ENCODE results near the gene NELL2.

The NELL2 gene

DNA sequence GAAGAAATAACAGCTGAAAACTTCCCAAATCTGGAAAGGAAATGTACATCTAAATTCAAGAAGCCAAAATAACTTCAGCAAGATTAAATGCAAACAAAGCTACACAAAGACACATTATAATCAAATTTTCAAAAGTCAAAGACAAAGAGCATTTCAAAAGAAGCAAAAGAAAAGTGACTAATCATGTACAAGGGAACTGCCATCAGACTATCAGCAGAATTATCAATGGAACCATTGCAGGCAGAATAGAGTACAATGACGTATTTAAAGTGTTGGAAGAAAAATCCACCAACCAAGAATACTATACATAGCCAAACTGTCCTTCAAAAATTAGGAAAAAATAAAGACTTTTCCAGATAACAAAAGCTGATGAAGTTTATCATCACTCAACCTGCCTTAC is 147.5 kb downstream of the NELL2 start:
- no peaks in the 10 kb centered on the region for H3K27me3 ChIP-seq (replicated peaks; ENCODE audit: control insufficient read depth, insufficient read depth, low read length)
- H3K4me3 ChIP-seq (replicated peaks; ENCODE audit: low read depth, low read length) = no peak overlapping the region
- DNase-seq (ENCODE audit: extremely low read depth, insufficient read length) = no peak
- no peaks in the 10 kb centered on the region for H3K36me3 ChIP-seq (ENCODE audit: control insufficient read depth, insufficient read depth, low read length)
- TF ChIP-seq, protein P1, sequence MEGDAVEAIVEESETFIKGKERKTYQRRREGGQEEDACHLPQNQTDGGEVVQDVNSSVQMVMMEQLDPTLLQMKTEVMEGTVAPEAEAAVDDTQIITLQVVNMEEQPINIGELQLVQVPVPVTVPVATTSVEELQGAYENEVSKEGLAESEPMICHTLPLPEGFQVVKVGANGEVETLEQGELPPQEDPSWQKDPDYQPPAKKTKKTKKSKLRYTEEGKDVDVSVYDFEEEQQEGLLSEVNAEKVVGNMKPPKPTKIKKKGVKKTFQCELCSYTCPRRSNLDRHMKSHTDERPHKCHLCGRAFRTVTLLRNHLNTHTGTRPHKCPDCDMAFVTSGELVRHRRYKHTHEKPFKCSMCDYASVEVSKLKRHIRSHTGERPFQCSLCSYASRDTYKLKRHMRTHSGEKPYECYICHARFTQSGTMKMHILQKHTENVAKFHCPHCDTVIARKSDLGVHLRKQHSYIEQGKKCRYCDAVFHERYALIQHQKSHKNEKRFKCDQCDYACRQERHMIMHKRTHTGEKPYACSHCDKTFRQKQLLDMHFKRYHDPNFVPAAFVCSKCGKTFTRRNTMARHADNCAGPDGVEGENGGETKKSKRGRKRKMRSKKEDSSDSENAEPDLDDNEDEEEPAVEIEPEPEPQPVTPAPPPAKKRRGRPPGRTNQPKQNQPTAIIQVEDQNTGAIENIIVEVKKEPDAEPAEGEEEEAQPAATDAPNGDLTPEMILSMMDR (IDR thresholded peaks at IDR 0.05; ENCODE audit: insufficient read depth, low read length, poor library complexity, severe bottlenecking) = no peak

DNA sequence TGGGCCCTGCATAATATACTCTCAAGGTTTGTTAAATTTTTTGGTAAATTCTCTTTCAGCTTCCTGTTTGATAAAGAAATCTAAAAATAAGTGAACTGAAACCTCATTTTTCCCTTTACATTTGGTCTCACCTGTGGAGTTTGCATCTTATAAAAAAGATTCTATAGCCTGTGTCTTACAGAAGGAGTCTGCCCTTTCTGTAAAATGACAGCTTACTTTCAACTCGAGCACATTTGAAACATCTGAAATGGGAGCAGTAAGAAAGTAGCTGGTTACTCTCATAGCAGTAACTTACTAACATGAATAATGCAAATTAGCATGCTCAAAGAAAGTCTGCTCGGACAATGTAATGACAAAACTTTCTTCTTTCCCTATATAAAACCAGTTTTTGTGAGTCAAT is 155.8 kb downstream of the NELL2 start:
- Histone ChIP-seq H3K4me3 (replicated peaks; ENCODE audit: low read depth, low read length) (no peak overlapping the region), H3K36me3 (ENCODE audit: control insufficient read depth, insufficient read depth, low read length) (no peaks in the 10 kb centered on the region), H3K27me3 (replicated peaks; ENCODE audit: control insufficient read depth, insufficient read depth, low read length) (no peaks in the 10 kb centered on the region)
- DNase-seq (ENCODE audit: extremely low read depth, insufficient read length) = no peak
- TF ChIP-seq, protein P1 (IDR thresholded peaks at IDR 0.05; ENCODE audit: insufficient read depth, low read length, poor library complexity, severe bottlenecking) = no peak

DNA sequence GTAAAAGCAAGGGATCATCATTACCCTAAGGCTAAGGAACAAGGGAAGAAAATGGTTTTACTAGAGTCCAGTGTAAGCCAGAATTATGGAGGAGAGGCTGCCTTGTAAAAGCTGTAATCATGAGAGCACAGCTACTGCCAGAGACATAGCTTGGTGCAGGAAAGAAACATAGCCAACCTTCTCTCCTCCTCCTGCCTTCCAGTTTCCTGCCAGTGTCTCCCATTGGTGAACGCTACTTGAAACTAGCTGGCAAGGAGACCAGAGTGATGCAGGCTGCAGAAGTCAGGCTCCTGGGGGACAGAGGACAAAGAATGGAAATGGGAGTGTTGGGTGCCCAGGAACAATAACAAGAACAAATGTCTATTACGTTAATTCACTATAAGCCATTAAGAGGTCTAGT is 158.5 kb downstream of the NELL2 start:
- TF ChIP-seq, protein P1 (IDR thresholded peaks at IDR 0.05; ENCODE audit: insufficient read depth, low read length, poor library complexity, severe bottlenecking) = no peak
- DNase-seq (ENCODE audit: extremely low read depth, insufficient read length) = no peak
- H3K4me3 ChIP-seq (replicated peaks; ENCODE audit: low read depth, low read length) = no peak overlapping the region
- no peaks in the 10 kb centered on the region for H3K36me3 ChIP-seq (ENCODE audit: control insufficient read depth, insufficient read depth, low read length)
- no peaks in the 10 kb centered on the region for H3K27me3 ChIP-seq (replicated peaks; ENCODE audit: control insufficient read depth, insufficient read depth, low read length)

DNA sequence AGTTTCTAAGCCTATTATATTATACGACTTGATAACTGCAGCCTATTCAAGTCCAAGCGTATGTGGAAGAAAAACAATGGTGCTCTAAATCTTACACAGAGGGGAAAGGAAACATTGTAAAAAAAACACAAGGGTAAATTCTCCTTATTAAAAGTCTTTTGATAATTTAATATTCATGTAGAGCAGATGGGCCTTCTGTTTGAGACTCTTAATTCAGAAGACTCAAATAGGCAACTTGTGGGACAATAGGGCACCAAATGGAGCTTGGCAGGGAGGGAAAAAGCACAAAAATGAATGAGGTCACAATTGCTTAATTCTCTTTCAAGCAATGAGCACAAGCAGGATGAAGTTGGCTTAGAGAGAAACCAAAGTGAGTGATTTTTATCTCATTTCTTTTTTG is 159.4 kb downstream of the NELL2 start:
- TF ChIP-seq, protein P1 (IDR thresholded peaks at IDR 0.05; ENCODE audit: insufficient read depth, low read length, poor library complexity, severe bottlenecking) = no peak
- Histone ChIP-seq H3K36me3 (ENCODE audit: control insufficient read depth, insufficient read depth, low read length) (no peaks in the 10 kb centered on the region), H3K27me3 (replicated peaks; ENCODE audit: control insufficient read depth, insufficient read depth, low read length) (no peaks in the 10 kb centered on the region), H3K4me3 (replicated peaks; ENCODE audit: low read depth, low read length) (no peak overlapping the region)
- DNase-seq (ENCODE audit: extremely low read depth, insufficient read length) = no peak

DNA sequence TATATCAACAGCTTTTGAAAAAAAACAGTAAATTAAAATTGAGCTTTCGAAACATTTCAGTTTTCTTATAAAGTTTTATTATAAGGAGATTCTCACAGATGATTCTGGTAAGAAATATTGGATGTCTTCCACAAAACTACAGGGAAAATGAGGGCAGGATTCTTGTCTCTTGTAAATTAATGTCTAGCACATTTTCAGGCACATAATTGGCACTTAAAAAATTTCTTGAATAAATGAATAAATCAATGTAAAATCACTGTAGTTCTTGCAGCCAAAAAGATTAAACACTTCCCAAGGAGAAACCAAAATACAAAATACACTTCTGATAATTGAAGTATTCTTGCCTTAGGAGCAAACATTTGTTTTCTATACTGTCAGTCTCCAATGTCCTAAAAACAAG is 164.4 kb downstream of the NELL2 start:
- Histone ChIP-seq H3K36me3 (ENCODE audit: control insufficient read depth, insufficient read depth, low read length) (no peaks in the 10 kb centered on the region), H3K27me3 (replicated peaks; ENCODE audit: control insufficient read depth, insufficient read depth, low read length) (no peaks in the 10 kb centered on the region), H3K4me3 (replicated peaks; ENCODE audit: low read depth, low read length) (no peak overlapping the region)
- no peak for DNase-seq (ENCODE audit: extremely low read depth, insufficient read length)
- TF ChIP-seq, protein P1 (IDR thresholded peaks at IDR 0.05; ENCODE audit: insufficient read depth, low read length, poor library complexity, severe bottlenecking) = no peak

DNA sequence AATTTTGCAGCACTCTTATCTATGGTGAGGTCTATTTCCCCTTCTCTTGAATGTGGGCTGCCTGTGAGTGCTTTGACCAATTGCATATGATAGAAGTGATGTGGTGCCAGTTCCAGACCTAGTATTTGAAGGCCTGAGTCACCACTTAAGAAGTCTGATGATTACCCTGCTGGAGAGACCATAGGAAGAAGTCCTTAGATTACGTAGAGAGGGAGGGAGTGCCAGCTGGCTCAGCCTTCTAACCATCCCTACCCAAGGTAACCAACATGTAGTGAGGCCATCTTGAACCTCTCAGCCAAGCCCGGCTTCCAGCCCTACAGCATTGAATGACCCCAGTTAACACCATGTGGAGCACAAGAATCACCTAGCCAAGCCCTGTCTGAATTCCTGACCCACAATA is 166.9 kb downstream of the NELL2 start:
- Histone ChIP-seq H3K36me3 (ENCODE audit: control insufficient read depth, insufficient read depth, low read length) (no peaks in the 10 kb centered on the region), H3K4me3 (replicated peaks; ENCODE audit: low read depth, low read length) (no peak overlapping the region), H3K27me3 (replicated peaks; ENCODE audit: control insufficient read depth, insufficient read depth, low read length) (no peaks in the 10 kb centered on the region)
- DNase-seq (ENCODE audit: extremely low read depth, insufficient read length) = no peak
- TF ChIP-seq, protein P1 (IDR thresholded peaks at IDR 0.05; ENCODE audit: insufficient read depth, low read length, poor library complexity, severe bottlenecking) = no peak

Data from GM06990 (cell line).